Measurements from ENCODE around the gene C17orf75.

The C17orf75 gene

GRCh38 chr17:32305049-32305448 lies 36.9 kb downstream of the C17orf75 start:
- no peak for DNase-seq (ENCODE audit: low spot score)

GRCh38 chr17:32303781-32304288 lies 38.1 kb downstream of the C17orf75 start:
- DNase-seq (ENCODE audit: low spot score) = no peak

GRCh38 chr17:32302860-32303649 lies 38.9 kb downstream of the C17orf75 start:
- DNase-seq (ENCODE audit: low spot score) = no peak

- DNase-seq (ENCODE audit: low spot score) = no peak
Measured at GRCh38 chr17:32302037-32302436, 39.9 kb downstream of the C17orf75 start.

GRCh38 chr17:32299580-32300164 lies 42.3 kb downstream of the C17orf75 start:
- no peak for DNase-seq (ENCODE audit: low spot score)

GRCh38 chr17:32298721-32299579 lies 43.0 kb downstream of the C17orf75 start:
- no peak for DNase-seq (ENCODE audit: low spot score)

- peak; percentile 93 for DNase-seq (ENCODE audit: low spot score)
Measured at GRCh38 chr17:32298298-32298697, 43.7 kb downstream of the C17orf75 start.

GRCh38 chr17:32297860-32298259 lies 44.1 kb downstream of the C17orf75 start:
- no peak for DNase-seq (ENCODE audit: low spot score)

GRCh38 chr17:32297424-32297823 lies 44.5 kb downstream of the C17orf75 start:
- no peak for DNase-seq (ENCODE audit: low spot score)

GRCh38 chr17:32292094-32292493 lies 49.9 kb downstream of the C17orf75 start:
- no peak for DNase-seq (ENCODE audit: low spot score)

GRCh38 chr17:32289471-32290070 lies 52.4 kb downstream of the C17orf75 start:
- DNase-seq (ENCODE audit: low spot score) = no peak

GRCh38 chr17:32288615-32289014 lies 53.4 kb downstream of the C17orf75 start:
- no peak for DNase-seq (ENCODE audit: low spot score)

- DNase-seq (ENCODE audit: low spot score) = no peak
Measured at GRCh38 chr17:32287804-32288511, 54.0 kb downstream of the C17orf75 start.

- no peak for DNase-seq (ENCODE audit: low spot score)
Measured at GRCh38 chr17:32286518-32286900, 55.5 kb downstream of the C17orf75 start.

GRCh38 chr17:32285746-32286517 lies 56.0 kb downstream of the C17orf75 start:
- DNase-seq (ENCODE audit: low spot score) = no peak

GRCh38 chr17:32285306-32285705 lies 56.7 kb downstream of the C17orf75 start:
- DNase-seq (ENCODE audit: low spot score) = no peak

- no peak for DNase-seq (ENCODE audit: low spot score)
Measured at GRCh38 chr17:32283745-32284201, 58.2 kb downstream of the C17orf75 start.

GRCh38 chr17:32281011-32281451 lies 60.9 kb downstream of the C17orf75 start:
- DNase-seq (ENCODE audit: low spot score) = no peak

GRCh38 chr17:32279891-32280716 lies 61.9 kb downstream of the C17orf75 start:
- no peak for DNase-seq (ENCODE audit: low spot score)

- no peak for DNase-seq (ENCODE audit: low spot score)
Measured at GRCh38 chr17:32278815-32279214, 63.2 kb downstream of the C17orf75 start.

Measured in cerebellar cortex (tissue), 1 donor.